Motor neuron (in vitro differentiated cells): ENCODE results near the gene ADGRE3. TPM values are rescaled to one million over a fixed set of nuclear protein-coding genes. Genes with fewer than 3 reads are reported as not detected.

ENCODE experiments used
- ATAC-seq, 8 experiments: fragments of 200-7000 bp; cut with Tn5 transposase; replicated peaks in 6 of 8; 2 replicates each; pipeline ENCODE4 v1.8.0; 2021; ENCODE audit warnings: mild to moderate bottlenecking in 8 of 8, moderate library complexity in 8 of 8
- H3K27ac ChIP-seq, 2 donors: fragments of 250-450 bp; sonication (Bioruptor Pico); 2 replicates each; pipeline ENCODE4 v1.9.0; 2021; ENCODE audit warnings: antibody characterized with exemption in 2 of 2, mild to moderate bottlenecking in 2 of 2, moderate library complexity in 1 of 2
- H3K4me1 ChIP-seq, 2 donors: fragments of 250-450 bp; sonication (Bioruptor Pico); replicated peaks in 1 of 2; 2 replicates each; pipeline ENCODE4 v1.6.1; 2021; ENCODE audit warnings: antibody characterized with exemption in 2 of 2, mild to moderate bottlenecking in 2 of 2, moderate library complexity in 1 of 2
- H3K4me3 ChIP-seq, 5 donors: fragments of 250-450 bp; sonication (Bioruptor Pico); 2 replicates each; pipeline ENCODE4 v1.9.0; 2021; ENCODE audit warnings: antibody characterized with exemption in 5 of 5, mild to moderate bottlenecking in 5 of 5, moderate library complexity in 4 of 5
- WGBS, 10 experiments: fragments of 450-650 bp; shearing (Covaris generic); methylation state at CpG; one replicate each; pipeline ENCODE4 v1.0.0; 2022; 5-methylcytosine and 5-hydroxymethylcytosine counted together
- in situ Hi-C, 9 experiments: fragments of 400-800 bp; cut with MboI; loops; one replicate each; pipeline ENCODE4 v1.15.0; 2021; ENCODE audit warnings: low sequenced_read_pairs in 9 of 9, low pct_unique_long_range_greater_than_20kb in 2 of 9; ENCODE audit not compliant: unreplicated experiment in 9 of 9
- total RNA-seq, 8 experiments: library from RNA; unstranded; fragments of 300-600 nt; gene quantifications; 2 replicates each; pipeline versions ENCODE4 v1.2.3 to v1.2.4, GENCODE V29; 2022

Gene ADGRE3, protein sequence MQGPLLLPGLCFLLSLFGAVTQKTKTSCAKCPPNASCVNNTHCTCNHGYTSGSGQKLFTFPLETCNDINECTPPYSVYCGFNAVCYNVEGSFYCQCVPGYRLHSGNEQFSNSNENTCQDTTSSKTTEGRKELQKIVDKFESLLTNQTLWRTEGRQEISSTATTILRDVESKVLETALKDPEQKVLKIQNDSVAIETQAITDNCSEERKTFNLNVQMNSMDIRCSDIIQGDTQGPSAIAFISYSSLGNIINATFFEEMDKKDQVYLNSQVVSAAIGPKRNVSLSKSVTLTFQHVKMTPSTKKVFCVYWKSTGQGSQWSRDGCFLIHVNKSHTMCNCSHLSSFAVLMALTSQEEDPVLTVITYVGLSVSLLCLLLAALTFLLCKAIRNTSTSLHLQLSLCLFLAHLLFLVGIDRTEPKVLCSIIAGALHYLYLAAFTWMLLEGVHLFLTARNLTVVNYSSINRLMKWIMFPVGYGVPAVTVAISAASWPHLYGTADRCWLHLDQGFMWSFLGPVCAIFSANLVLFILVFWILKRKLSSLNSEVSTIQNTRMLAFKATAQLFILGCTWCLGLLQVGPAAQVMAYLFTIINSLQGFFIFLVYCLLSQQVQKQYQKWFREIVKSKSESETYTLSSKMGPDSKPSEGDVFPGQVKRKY
- under 1 TPM in 1 of 8 experiments, not detected in 7; 0.13 TPM for total RNA-seq

DNA sequence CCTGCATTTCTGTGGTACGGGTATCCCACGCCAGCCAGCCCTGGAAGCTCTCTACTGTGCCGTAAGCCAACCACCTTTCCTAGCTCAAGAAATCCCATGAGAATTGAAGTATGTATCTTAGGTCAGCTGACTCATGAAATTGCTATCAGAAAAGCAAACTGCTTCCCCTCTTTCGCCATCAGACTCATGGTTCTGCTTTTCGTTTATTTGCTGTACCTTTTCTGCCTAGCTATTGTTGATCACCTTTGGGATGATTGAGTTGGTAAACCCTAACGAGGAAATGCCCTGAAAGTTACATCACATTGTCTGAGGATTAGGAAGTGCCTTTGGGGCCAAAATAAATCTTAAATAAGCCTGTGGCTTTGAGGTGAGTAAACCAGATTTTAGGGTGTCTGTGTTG is at the start of gene ADGRE3:
Gene ADGRE3 (minus strand): TSS at position 81 of the 400 bp plus-strand sequence. CDS start 74 bp downstream, at position 7.
- no peak within 1 kb of the TSS for H3K4me3 ChIP-seq
- WGBS, 10 experiments, result 27 to 100% (median 57%) methylated on average over 2 to 6 of the region's 6 CpGs; no CpG with 5 or more reads in 1 of the 10 experiments
- H3K27ac ChIP-seq, result no peak within 1 kb of the TSS
- in situ Hi-C loops, result no loop called here
- no peak for ATAC-seq
- no peaks in the 10 kb centered on the region for H3K4me1 ChIP-seq

DNA sequence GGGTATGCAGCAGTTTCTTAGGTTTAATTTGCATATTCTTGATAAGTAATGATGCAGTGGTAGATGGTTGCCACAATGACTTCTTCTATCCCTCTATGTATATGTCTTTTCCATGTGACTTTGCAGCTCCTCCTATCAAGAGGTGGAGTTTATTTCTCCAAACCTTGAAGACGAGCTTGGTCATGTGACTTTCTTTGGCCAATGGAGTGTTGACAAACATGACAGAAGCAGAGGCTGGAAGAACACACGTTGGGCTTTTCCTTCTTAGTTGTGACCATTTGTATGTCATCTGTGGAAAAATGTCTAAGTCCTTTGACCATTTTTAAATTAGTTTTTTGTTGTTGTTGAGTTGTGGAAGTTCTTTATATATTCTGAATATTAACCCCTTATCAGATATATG is 47.5 kb upstream of the ADGRE3 start:
- ATAC-seq, result no peak
- Histone ChIP-seq H3K4me1 (no peaks in the 10 kb centered on the region), H3K4me3 (no peak overlapping the region), H3K27ac (no peak overlapping the region)
- in situ Hi-C loops, result no loop called here
- WGBS, 10 experiments, result 53 to 90% (median 79%) methylated on average over 2 of the region's 2 CpGs; no CpG with 5 or more reads in 4 of the 10 experiments

DNA sequence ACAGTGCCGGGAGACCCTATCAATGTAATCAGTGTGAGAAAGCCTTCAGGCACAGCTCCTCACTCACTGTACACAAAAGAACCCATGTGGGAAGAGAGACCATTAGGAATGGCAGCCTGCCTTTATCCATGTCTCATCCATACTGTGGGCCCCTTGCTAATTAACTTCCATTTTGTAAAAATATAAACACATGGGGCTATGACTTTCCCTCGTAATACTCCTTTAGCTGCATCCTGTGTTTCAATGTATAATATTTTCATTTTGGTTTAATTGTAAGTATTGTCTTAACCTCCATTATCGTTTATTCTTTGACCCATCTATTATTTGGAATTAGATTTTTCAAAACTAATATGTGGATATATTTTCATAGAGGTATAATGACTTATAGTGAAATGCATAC is 44.5 kb upstream of the ADGRE3 start:
- no peak for ATAC-seq
- Histone ChIP-seq H3K27ac (no peak overlapping the region), H3K4me3 (no peak overlapping the region), H3K4me1 (no peaks in the 10 kb centered on the region)
- in situ Hi-C loops, result no loop called here
- WGBS, 10 experiments, result 79 to 100% (median 93%) methylated on average over 1 to 3 of the region's 3 CpGs

DNA sequence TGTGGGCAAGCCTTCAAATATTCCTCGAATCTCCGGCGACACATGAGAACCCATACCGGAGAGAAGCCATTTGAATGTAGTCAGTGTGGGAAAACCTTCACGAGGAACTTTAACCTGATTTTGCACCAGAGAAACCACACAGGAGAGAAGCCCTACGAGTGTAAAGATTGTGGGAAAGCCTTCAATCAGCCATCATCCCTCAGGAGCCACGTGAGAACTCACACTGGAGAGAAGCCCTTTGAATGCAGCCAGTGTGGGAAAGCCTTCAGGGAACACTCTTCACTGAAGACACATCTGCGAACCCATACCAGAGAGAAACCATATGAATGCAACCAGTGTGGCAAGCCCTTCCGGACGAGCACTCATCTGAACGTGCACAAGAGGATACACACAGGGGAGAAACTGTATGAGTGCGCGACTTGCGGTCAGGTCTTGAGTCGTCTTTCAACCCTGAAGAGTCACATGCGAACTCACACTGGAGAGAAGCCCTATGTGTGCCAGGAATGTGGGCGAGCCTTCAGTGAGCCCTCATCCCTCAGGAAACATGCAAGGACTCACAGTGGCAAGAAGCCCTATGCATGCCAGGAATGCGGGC is 44.0 kb upstream of the ADGRE3 start:
- in situ Hi-C loops, result no loop called here
- 53 to 100% (median 88%) methylated on average over 1 to 15 of the region's 18 CpGs; no CpG with 5 or more reads in 1 of the 10 experiments for WGBS, 10 experiments
- Histone ChIP-seq H3K4me3 (no peak overlapping the region), H3K4me1 (no peaks in the 10 kb centered on the region), H3K27ac (no peak overlapping the region)
- no peak for ATAC-seq

DNA sequence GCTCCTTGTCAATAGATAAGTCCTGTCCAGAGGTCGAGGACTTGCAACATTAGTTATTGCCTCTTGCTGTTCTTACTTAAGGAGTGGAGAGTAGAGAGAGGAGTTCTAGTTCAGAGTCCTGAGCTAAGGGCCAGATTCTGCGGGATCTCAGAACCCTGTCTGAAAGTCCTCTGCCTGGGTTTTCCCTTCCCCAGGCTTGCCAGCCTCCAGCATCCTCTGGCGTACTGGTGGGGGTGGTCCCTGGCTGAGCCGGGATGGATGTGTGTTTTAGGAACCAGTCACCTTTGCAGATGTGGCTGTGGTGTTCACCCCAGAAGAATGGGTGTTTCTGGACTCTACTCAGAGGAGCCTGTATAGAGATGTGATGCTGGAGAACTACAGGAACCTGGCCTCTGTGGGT is 41.2 kb upstream of the ADGRE3 start:
- H3K4me3 ChIP-seq, result no peak overlapping the region
- WGBS, 10 experiments, result 83 to 100% (median 95%) methylated on average over 1 to 4 of the region's 4 CpGs; no CpG with 5 or more reads in 2 of the 10 experiments
- no peaks in the 10 kb centered on the region for H3K4me1 ChIP-seq
- H3K27ac ChIP-seq, result no peak overlapping the region
- in situ Hi-C loops, result no loop called here
- ATAC-seq, result no peak

DNA sequence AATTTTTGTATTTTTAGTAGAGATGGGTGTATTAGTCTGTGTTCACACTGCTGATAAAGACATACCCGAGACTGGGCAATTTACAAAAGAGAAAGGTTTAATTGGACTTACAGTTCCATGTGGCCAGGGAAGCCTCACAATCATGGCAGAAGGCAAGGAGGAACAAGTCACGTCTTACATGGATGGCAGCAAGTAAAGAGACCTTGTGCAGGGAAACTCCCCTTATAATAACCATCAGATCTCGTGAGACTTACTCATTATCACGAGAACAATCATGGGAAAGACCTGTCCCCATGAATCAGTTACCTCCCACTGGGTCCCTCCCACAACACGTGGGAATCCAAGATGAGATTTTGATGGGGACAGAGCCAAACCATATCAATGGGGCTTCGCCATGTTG is 29.8 kb upstream of the ADGRE3 start:
- Histone ChIP-seq H3K4me1 (no peaks in the 10 kb centered on the region), H3K27ac (no peak overlapping the region), H3K4me3 (no peak overlapping the region)
- no peak for ATAC-seq
- WGBS, 10 experiments, result 69 to 93% (median 88%) methylated on average over 2 to 4 of the region's 6 CpGs; no CpG with 5 or more reads in 5 of the 10 experiments
- in situ Hi-C loops, result no loop called here

DNA sequence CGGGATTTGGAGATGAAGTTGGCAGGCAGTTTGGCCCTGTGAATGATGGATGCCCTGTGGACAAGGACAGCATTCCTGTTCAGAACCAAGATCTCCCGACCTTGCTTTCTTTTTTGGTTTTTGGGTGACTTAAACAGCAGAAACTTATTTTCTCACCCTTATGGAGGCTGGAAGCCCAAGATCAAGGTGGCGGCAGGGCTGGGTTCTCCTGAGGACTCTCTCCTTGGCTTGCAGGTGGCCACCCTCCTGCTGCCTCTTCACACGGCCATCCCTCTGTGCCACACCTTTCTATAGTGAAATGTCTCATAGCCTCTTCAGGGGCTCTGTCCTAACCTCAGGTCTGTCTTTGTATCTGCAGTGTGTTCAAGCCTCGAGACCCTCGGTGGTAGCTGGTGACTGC is 29.2 kb upstream of the ADGRE3 start:
- H3K27ac ChIP-seq, result no peak overlapping the region
- no peak for ATAC-seq
- no peak overlapping the region for H3K4me3 ChIP-seq
- no peaks in the 10 kb centered on the region for H3K4me1 ChIP-seq
- in situ Hi-C loops, result no loop called here
- 40 to 100% (median 95%) methylated on average over 1 to 3 of the region's 6 CpGs for WGBS, 10 experiments

DNA sequence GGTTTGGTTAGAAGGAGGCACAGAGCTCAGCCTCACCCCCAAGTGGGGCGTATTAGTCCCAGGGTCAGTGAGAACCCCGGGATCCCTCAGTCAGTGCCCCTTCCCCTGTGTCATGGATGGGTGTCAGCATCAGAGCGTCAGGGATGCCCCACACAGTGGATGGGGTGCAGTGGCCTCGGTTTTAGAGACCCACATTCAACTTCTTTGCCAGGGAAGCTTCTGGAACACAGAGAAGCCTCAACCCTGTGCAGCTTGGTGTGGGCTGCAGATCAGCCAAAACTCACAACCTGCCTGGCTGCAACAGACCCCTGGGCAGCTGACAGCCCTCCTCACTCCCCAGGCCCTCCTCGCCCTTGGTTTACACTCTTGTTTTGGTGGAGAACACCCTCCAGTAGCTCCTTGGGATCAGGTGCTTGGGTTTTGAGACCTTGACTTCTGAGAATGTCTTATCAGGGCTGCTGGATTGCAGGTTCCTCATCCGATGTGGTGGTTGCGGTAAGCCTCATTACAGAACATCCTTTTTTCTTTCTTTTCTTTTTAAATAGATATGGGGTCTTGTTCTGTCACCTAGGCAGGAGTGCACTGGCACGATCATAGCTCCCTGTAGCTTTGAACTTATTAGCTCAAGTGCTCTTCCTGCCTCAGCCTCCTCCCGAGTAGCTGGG is 26.2 kb upstream of the ADGRE3 start:
- H3K4me3 ChIP-seq, result no peak overlapping the region
- no peak overlapping the region for H3K27ac ChIP-seq
- no peak for ATAC-seq
- no peaks in the 10 kb centered on the region for H3K4me1 ChIP-seq
- 92 to 100% (median 97%) methylated on average over 1 to 5 of the region's 9 CpGs; no CpG with 5 or more reads in 4 of the 10 experiments for WGBS, 10 experiments
- in situ Hi-C loops, result no loop called here

DNA sequence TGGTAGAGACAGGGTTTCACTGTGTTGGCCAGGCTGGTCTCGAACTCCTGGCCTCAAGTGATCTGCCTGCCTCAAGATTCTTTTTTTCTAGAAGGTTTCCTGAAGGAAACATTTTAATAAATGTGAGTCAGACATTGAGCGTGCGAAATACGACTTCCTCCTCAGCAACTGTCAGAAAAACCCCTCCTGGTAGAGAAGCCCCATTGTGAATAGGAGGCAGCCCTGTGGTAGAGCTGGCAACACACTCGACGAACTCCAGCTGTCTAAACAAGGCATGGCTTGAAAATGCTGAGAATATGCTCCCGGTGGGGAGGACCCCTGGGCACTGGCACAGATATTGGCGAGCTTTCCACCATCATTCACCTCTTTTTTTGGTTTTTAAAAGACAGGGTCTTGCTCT is 25.0 kb upstream of the ADGRE3 start:
- Histone ChIP-seq H3K27ac (no peak overlapping the region), H3K4me1 (no peaks in the 10 kb centered on the region), H3K4me3 (no peak overlapping the region)
- 71 to 98% (median 93%) methylated on average over 2 to 7 of the region's 8 CpGs; no CpG with 5 or more reads in 4 of the 10 experiments for WGBS, 10 experiments
- in situ Hi-C loops, result no loop called here
- ATAC-seq, result no peak

DNA sequence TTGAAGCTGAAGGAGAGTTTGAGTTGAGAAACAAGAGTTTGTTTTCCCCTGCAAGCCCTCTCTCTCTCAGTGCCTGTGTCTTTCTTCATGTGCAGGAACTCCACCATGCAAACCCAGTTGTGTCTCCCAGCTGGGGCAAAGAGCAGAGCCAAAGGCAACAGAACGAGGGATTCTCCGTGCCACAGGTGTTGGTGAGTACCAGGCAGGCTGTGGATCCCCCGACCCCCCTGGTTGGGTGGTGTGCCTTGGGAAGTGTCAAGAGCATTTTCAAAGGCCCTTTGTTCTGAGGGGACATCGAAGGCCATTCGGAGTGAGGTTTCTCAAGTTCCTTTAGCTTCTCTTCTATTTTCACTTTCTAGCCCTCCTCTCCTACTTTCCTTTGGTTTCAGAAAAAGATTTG is 20.8 kb upstream of the ADGRE3 start:
- ATAC-seq, result no peak
- WGBS, 10 experiments, result 40 to 100% (median 91%) methylated on average over 1 to 3 of the region's 5 CpGs; no CpG with 5 or more reads in 4 of the 10 experiments
- peaks cover 6 to 8% of the 10 kb centered on the region in 2 donors for H3K4me1 ChIP-seq

DNA sequence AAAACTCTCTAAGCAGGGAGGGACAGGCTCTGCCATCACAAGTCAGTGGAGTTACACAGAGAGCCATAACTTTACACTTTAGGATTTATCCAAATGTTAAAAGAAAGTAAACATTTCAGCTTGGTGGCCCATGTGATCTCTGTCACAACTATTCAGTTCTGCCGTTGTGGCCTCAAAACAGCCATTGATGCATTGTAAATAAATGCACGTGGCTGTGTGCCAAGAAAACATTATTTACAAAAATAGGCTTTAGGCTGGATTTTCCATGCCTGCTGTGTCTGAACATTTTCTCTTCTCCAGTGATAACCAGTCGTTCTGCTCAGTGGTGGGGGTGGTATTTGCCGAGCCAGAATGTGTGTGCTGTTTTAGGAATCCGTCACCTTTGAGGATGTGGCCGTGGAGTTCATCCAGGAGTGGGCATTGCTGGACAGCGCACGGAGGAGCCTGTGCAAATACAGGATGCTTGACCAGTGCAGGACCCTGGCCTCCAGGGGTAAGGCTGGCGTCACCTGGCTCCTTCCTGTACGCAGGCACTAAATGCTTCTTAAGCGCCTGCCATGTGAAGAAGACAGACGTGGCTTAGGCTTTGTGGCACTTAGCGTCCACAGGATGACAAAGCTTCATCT is 20.1 kb upstream of the ADGRE3 start:
- WGBS, 10 experiments, result 20 to 100% (median 81%) methylated on average over 1 to 11 of the region's 13 CpGs; no CpG with 5 or more reads in 1 of the 10 experiments
- Histone ChIP-seq H3K27ac (no peak overlapping the region), H3K4me3 (no peak overlapping the region), H3K4me1 (peaks cover 6 to 8% of the 10 kb centered on the region in 2 donors)
- no peak for ATAC-seq
- in situ Hi-C loops, result no loop called here

More for the DNA sequence above, 20.8 kb upstream of the ADGRE3 start:
- in situ Hi-C loops, result no loop called here
- Histone ChIP-seq H3K27ac (no peak overlapping the region), H3K4me3 (no peak overlapping the region)
